Activated CD4-positive, CD25-positive, alpha-beta regulatory T cell treated with anti-CD3 and anti-CD28 coated beads, Interleukin-2, amount 50 U/mL, for 24 hours (primary cell): ENCODE data around the gene TAX1BP3.

Source experiments
- ATAC-seq, 2 donors: fragments of 150-1000 bp; cut with Tn5 transposase; one replicate each; pipeline ENCODE4 v1.10.0; 2021; ENCODE audit warnings: mild to moderate bottlenecking in 1 of 2, moderate library complexity in 1 of 2

Gene TAX1BP3

DNA sequence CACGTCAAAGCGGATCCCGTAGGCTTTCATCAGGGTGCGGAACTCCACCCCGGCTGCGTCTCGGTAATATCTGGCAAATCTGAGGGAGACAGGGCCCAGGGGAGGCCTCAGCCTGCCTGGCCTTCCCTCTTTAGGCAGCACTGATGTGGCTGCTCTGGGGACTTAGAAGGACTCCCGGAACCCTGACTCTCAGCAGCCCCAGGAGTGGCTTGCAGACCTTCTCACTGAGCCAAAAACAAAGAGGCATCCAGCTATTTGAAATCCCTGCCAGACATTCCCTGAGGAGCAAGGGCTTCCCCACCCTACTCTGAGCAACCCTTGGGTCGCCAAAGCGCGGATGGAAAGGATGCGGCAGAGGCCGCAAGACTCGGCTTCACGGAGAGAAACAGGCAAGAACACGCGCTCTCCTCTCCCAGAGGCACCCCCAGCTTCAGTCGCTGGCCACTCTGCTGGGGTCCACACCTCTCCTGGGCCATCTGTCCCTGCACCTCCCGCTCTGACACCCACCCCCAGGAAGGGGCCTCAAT lies 19.7 kb upstream of the TAX1BP3 start:
- no peak for ATAC-seq

DNA sequence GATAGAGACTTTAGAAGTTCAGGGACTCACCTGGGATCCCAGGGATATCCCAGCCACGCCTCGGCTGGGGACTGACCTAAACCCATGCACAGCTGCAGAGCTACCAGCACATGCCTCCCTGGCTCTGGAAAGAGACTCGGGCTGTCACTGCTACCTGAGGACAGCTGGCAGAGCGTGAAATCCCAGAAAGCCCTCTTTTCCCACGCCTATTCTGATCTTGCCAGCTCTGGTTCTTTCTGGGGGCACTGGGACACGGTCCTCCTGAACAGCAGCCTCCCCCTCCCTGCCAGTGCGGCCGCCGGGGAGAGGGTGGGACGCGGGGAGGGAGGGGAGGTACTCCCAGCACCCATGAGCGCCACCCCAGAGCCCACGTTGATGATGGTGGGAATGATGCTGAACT lies 16.8 kb upstream of the TAX1BP3 start:
- ATAC-seq, result no peak

DNA sequence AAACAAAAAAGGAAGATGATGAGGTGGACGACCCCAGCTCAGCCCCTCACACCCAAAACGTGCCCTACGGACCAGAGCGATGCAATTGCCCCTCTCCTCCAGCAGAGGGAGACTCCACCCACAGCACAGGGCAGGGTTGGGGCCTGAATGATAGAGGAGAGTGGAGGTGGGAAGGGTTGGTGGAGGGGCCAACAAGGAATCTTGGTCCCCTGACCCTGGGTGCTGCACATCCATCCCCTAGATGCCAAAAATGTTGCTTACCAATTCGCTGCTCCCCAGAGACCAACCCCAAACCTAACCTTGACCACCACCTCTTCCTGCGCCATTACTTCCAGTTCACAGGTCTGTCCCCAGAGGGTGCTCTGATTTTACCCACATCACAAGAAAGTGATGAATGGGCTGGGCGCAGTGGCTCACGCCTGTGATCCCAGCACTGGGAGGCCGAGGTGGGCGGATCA lies 14.7 kb upstream of the TAX1BP3 start:
- ATAC-seq, result peak; percentile 80 to 87

DNA sequence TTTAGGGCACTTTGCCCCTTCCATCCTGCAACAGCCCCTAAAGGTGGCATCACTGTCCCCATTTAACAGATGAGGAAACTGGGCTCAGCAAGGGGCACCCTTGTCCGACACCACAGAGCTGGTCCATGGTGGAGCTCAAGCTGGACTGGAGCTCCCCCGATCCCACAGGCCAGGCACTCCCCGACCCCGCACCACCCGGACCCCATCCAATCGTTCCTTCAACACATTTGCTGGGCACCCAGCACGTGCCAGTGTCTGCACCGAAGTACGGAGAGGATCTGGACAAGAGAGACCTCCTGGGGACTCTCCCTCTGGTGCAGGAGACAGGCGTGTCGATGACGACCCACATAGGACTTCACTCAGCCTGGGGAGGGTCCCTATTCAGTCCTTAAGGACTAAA lies 13.7 kb upstream of the TAX1BP3 start:
- no peak for ATAC-seq

DNA sequence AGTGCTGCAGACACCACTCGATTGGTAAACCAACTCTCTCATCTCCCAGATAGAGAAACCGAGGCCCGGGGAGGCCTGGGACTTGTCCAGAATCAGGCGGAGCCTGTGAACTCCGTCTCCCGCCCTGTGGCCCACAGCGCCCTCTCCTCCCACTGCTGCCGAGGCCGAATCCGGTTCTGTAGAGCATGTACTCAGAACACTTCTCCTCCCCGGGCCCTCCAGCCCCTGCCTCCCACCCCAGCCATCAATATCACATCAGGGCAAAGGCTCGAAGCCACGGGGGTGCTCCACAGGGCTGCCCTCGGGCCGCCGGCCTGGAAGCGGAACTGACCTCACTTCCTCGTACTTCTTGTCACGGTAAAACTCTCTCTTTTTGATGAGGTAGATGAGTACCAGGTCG lies 13.2 kb upstream of the TAX1BP3 start:
- ATAC-seq, result no peak

DNA sequence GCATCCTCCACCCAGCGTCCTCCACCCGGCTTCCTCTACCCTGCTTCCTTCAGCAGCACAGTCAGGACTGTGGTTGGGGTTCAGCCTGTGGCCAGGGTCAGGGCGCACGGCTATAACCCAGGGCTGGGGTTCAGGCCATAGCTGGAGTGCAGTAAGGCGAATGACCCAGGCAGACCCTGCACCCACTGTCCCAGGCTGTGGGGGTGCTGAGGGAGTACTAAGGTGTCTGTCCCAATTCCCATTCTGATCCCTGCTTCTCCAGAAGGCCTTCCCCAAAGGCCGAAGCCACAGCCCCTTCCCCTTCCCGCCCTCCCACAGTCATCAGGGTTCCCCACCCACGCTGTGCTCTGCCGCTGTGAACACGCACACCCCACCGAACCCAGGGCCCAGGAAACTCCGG lies 12.7 kb upstream of the TAX1BP3 start:
- ATAC-seq, result no peak

DNA sequence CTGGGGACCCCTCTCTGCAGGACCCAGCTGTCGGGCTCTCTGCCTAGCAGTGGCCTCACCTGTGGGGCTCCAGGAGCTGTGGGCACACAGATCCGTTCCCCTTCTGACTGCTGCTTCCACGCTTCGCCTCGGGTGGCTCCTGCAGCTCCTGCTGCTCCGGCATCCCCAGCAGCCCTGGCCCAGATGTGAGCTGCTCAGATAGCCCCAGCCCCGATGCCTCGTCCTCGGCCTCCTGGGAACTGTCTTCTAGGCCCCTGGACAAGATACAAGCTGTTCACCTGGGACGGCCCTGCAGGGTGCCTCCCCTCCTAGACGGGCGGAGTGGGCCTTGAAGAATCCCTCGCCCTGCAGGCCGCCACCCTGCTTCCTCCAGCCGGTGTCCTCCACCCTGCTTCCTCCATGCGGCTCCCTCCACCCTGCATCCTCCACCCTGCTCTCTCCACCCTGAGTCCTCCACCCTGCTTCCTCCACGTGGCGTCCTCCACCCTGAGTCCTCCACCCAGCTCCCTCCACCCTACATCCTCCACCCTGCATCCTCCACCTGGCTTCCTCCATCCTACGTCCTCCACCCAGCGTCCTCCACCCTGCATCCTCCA lies 11.3 kb upstream of the TAX1BP3 start:
- ATAC-seq, result no peak

DNA sequence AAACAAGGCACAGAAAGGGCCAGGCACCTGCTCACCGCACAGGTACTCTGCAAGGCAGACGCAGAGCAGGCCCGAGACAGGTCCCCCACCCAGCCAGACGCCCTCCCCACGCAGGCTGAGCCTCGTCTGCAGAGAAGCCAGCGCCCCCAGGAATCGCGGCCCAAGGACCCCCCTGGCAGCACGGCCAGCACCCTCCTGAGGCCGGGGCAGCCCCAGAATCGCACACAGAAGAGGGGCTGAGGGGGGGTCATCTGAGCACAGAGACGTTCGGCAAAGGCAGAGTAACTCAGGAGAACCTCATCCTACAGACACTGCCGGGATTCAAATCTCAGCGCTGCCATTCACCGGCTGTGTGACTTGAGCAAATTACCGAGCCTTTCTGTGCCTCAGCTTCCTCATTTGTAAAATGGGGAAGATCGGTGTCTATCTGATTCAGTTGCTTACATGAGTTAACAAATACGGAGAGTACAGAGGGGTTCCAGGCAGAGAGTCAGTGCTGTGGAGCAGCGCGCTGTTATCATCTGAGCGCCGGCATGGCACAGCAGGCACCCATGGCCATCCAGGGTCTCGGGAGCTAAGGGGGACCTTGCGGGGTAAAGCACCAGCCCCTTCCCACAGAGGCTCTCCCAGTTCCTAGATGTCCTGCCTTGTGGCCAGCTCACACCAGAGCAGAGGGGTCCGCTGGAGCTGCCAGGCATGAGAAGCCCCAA lies 10.6 kb upstream of the TAX1BP3 start:
- ATAC-seq, result no peak

DNA sequence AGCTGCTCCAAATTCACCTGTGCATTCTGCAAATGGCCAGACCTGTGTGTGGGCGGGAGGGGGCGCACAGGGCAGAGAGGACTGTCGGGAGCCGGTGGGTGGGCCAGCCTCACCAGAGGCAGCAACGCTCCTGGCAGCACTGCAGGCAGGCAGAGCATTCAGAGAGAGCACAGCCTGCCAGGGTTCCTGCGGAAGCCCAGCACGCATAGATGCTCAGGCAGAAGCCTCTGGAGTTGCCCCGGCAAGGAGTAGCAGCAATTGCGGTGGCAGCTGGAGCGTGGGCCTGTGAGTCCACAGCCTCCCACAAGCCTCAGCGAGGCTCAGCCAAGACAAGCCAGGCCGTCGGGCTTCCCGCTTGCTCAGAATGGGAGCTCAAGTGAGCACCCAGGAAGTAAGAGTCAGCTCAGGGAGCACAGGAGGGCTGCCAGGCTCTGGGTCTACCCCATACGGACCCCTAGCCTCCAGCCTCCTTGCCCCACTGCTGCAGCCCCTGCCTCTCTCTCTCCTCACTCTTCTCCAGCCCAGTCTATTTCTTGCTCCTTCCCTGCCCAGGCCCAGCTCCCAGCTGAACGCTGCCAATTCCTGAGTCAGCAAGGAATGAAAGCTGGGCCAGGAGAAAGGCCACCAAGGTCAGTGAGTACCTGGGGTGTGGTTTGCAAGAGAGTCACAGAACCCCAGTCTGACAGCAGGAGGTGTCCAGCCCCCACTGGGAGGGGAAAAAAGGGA lies 9.9 kb upstream of the TAX1BP3 start:
- peak in 1 of 2 donors; percentile 7 for ATAC-seq

DNA sequence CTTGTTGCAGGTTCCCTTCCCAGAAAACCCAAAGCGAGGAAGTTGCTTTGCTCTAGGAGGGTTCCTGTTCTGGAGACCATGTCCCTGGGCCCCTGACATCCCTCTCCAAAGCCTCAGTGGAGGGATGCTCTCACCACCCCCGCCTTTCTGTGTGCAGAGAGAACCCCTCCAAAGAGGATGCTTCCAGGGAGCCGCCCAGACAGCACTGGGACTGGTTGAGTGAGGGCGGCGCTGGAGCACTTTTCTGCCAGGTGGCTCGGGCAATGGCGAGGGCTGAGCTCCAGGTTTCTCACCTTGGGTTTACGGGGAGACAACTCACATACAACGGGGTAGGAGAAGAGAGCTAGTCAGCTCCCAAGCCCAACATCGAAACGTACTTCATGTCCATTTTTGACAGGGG lies 7.5 kb upstream of the TAX1BP3 start:
- no peak for ATAC-seq

DNA sequence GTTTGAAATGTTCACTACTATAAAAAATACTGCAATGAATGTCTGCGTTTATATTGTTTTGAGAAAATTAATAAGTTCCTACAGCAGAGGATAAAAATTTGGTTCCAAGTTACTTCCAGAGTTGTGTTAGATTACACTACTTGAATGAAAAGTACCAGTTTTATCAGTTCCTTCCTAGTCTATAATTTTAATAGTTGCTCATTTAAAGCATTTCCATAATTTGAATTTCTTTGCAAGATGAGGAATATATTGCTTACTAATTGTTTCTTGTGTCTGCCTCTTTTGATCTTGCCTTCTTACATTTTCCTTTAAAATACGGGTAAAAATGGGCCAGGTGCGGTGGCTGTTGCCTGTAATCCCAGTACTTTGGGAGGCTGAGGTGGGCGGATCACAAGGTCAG lies 4.2 kb upstream of the TAX1BP3 start:
- no peak for ATAC-seq

DNA sequence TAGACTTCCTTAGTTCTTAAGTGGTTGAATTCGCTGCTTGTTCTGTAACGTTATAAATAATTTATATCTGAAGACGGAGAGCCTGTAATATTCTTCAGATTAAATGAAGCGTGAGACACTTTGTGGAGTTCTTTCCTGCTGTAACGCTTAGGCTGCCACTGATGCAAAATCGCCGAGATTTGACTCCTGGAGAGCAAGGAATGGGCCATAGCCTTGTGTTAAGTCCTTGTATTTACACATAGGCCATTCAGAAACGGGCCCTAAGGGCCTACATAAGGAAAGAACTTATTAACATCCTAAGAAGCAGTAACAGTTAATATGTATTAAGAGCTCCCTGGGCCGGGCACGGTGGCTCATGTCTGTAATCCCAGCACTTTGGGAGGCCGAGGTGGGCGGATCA lies 1.2 kb upstream of the TAX1BP3 start:
- ATAC-seq, result no peak

DNA sequence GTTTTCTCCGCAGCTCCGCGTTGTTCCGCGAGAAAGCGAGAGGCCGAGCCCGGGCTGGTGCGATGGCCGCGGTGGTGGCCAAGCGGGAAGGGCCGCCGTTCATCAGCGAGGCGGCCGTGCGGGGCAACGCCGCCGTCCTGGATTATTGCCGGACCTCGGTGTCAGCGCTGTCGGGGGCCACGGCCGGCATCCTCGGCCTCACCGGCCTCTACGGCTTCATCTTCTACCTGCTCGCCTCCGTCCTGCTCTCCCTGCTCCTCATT lies 638 bp upstream of the TAX1BP3 start:
- no peak for ATAC-seq

DNA sequence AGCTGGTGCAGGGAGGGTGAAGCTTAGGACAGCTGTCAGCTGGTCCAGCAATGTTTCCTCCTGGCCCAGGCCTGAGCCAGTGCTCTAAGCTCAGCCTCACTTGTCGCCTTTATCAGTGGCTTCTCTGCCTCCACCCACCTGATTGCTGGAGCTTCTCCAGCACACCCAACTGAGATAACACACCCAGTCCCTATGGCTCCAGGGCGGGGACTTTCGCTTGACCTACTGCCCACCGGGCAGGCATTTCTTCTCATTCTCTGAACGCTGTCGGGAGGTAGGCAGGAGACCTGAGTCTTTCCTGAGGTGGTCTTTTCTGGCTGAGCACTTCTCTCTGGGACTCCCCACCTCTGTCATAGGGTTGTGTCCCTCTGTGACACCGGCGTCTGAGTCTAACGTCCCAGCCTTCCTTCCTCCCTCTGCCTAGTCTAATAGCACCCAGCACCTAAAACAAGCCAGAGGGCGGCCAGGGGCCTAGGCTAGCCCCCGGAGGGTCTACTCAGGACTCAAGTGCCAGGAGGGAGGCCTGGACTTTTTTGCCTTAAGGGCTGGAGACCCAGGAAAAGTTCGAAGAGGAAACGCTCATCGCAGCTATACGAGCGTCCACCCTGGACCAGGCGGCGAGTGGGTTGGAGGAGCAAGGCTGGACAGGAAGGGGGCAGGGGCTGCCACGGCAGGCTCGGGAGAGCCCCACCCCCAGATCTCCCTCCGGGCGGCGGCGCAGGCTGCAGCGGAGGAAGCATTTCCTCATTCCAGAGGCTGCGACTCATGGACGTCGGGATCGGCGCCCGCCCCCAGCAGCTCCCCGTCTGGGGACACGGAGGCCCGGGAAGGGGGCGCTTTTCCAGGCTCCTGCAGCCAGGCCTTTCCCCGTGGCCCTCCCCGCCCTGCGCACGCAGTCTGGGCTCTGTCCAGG lies 756 bp downstream of the TAX1BP3 start:
- peak in 1 of 2 donors; percentile 0 for ATAC-seq

DNA sequence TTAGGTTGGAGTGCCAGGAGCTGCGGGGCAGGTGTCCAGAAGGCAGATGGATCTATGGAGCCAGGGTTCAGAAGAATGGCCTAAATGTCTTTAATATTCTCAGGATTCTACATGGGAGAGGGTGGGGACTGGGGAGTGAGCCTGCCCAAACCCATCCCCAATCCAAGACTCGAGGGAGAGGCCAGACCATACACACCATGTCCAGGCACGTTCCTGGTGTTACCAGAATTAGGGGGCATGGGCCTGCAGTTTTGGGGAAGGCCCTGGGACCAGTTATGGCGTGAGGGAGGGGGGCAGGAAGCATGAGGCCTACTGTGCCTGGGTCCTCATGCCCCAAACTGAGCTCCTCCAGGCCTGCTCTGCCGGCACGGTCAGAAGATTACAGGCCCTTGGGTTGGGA lies 1.9 kb downstream of the TAX1BP3 start:
- no peak for ATAC-seq

DNA sequence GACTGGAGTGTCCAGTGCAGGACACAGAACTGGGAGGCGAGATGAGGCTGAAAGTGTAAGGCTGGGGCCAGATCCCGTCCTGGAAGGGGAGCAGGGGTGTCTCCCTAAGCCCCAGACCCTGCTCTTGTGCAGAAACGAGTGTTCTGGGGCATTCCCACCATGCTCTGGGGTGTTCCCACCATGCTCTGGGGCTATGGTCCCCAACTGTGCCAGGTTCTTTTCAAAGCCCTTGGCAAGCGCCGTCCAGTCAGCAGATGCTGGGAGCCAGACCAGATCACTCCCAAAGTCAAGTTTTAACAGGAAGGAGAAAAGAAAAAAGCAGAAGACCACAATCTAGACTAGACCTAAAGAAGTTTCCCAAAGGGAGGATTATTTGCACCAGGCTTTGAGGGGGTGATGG lies 2.5 kb downstream of the TAX1BP3 start:
- ATAC-seq, result no peak

DNA sequence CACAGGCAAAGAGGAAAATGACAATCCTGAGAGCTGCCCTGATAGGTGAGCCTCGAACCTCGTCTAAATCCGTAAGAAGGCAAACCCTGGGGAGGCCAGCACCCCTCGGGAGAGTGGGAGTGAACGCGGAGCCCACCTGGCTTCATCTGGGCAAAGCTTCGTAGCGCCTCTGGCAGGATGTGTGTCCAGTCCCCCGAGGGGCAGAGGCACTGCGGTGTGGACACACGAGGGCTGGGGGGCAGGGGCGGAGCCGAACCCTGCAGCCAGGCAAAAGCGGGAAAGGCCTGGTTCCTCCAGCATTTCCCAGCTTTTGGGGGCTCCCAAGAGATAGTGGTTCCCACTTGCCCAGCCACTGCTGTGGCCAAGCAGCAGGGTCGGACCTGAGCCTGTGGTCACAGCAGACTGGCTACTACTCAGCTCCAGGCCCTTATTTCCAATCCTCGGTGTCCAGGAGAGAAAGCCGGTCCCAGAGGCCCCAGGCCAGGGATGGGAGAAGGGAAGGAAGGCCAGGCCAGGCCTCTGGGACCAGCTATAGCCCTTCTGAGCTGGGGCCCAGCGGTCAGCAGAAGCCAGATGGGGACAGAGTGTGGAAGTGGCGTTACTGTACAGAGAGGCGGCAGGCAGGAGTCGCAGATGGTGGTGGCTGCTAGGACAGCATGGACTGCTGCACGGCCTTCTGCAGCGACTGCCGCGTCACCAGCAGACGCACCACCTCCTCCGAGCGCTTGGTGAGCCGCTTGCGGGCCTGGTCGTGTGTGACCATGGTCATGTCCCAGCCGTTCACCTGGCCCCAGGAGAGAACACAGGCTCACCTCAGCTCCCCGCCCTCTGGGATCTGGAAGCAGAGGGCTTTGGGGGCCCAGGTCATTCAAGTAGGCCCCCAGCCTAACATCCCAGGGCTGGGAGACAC lies 5.0 kb downstream of the TAX1BP3 start:
- no peak for ATAC-seq

DNA sequence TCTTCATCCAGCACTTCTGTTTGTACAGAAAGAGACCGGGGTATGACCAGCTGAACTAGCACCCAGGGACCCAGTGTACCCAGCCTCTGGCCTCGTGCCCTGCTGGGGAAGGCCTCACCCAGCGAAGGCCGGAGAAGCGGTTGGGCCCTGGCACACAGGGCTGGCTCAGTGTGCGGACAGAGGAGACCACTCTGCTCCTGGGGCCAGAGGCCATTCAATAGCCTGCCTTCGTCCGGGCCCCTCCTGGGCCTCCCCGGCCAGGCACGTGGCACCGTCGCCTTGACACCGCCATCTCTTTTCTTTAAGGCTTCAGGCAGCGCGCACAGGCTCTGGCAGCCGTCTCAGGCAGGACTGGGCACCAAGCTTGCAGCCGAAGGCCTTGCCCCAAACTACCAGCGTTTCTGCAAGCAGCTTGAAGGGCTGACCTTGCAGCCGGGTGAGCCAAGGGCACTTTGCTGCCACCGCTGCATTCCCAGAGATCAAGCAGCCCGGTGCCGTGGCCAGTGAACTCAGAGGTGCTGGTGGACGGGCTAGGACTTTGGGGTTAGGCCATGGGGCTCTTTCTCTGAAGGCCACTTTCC lies 8.0 kb downstream of the TAX1BP3 start:
- ATAC-seq, result no peak

DNA sequence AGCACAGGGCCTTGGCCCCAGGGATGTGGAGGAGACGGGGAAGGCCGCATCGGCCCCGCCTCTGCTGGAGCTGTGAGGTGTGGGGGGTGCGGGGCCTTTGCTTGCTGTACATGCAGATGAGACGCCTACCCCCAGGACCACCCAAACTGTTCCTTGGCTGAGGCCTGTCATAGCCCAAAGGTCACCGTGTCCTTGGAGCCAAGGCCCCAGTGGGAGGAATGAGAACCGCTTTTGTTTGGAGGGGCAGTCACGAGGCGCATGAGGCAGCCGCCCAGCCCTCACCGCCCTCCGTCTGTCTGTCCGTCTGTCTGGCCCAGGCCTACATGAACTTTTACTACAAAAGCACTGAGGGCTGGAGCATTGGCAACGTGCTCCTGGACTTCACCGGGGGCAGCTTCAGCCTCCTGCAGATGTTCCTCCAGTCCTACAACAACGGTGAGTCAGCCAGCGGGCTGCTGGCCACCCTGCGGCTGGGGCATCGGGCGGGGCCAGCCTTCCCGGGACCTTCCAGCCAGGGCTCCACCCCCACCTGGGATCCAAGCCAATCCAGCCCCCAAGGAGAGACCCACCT lies 8.8 kb downstream of the TAX1BP3 start:
- no peak for ATAC-seq

DNA sequence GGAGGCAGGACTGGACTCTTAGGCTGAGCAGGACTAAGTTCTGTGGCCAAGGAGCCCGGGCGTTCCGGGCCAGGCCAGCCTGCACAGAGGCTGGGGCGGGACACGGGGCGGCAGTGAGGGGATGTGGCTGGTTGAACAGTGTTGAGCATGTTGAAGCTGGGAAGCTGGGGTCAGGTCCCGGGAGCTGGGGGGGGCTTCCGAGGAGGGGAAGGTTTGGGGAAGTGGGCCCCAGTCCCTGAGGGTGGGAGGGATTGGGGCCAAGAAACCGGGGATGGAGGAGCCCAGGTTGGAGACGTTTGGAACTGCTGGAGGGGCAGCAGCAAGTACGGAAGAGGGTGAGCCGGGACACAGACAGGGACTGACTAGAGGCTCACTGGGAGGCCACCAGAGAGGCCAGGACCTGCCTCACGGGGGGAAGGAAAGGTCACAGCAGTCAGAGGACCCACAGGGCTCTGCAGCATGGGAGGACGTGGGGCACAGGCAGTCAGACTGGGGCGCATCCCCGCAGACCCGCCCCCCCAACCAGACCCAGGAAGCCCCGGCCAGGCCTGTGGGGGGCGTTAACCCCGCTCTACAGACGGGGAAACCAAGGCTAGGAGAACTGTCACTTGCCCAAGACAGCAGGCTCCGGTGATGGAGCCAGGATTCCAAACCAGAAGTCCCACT lies 9.5 kb downstream of the TAX1BP3 start:
- ATAC-seq, result no peak
